Activated T-cell treated with anti-CD3 and anti-CD28 coated beads, Interleukin-2, amount 50 U/mL, for 24 hours (primary cell): ENCODE measurements around the gene RUSC1.
A peak's percentile ranks its signal among the peaks of the same experiment; 100 is the strongest.
"Not testable (repeated sequence)": the region's sequence is repeated elsewhere in the genome, so short reads cannot be mapped to it uniquely, and the experiment has no call there.

Experiments used
- DNase-seq: peaks from one replicate; pipeline ENCODE4 v3.0.0-alpha.2; 2020
- H3K27ac Mint-ChIP-seq: 2 replicates; pipeline ENCODE4 v1.8.0; 2020; ENCODE audit warnings: mild to moderate bottlenecking, mixed read lengths
- H3K27me3 Mint-ChIP-seq: 2 replicates; pipeline ENCODE4 v1.8.0; 2020; ENCODE audit warnings: mixed read lengths
- H3K36me3 Mint-ChIP-seq: 2 replicates; pipeline ENCODE4 v1.8.0; 2020; ENCODE audit warnings: low read depth, mixed read lengths
- H3K4me1 Mint-ChIP-seq: 2 replicates; pipeline ENCODE4 v1.8.0; 2020; ENCODE audit warnings: low read depth, mixed read lengths
- H3K4me3 Mint-ChIP-seq: 2 replicates; pipeline ENCODE4 v1.8.0; 2020; ENCODE audit warnings: mild to moderate bottlenecking, moderate library complexity, mixed read lengths
- H3K9me3 Mint-ChIP-seq: 2 replicates; pipeline ENCODE4 v1.8.0; 2020; ENCODE audit warnings: mixed read lengths

RUSC1 gene

GRCh38 chr1:155324717-155325602, 4.3 kb downstream of the RUSC1 start:
- no peaks in the 10 kb centered on the region for H3K27me3 Mint-ChIP-seq
- H3K4me3 Mint-ChIP-seq: peak overlapping the region; percentile 82

GRCh38 chr1:155325603-155325893, 4.9 kb downstream of the RUSC1 start:
- Mint-ChIP-seq H3K9me3 (no peaks in the 10 kb centered on the region), H3K27ac (peak overlapping the region; percentile 69), H3K27me3 (no peaks in the 10 kb centered on the region), H3K4me1 (peaks cover 37% of the 10 kb centered on the region), H3K36me3 (peaks cover 53% of the 10 kb centered on the region), H3K4me3 (peak overlapping the region; percentile 82)
- peak; percentile 35 for DNase-seq

More at GRCh38 chr1:155324717-155325602, 4.3 kb downstream of the RUSC1 start:
- DNase-seq: no peak
- Mint-ChIP-seq H3K4me1 (peaks cover 42% of the 10 kb centered on the region), H3K9me3 (no peaks in the 10 kb centered on the region), H3K27ac (peak overlapping the region; percentile 91), H3K36me3 (peaks cover 53% of the 10 kb centered on the region)

GRCh38 chr1:155326020-155326526, 5.4 kb downstream of the RUSC1 start:
- Mint-ChIP-seq H3K4me1 (peaks cover 32% of the 10 kb centered on the region), H3K36me3 (peaks cover 55% of the 10 kb centered on the region), H3K27ac (peak overlapping the region; percentile 69), H3K4me3 (peak overlapping the region; percentile 82), H3K27me3 (no peaks in the 10 kb centered on the region), H3K9me3 (no peaks in the 10 kb centered on the region)
- no peak for DNase-seq

- H3K27me3 Mint-ChIP-seq: no peaks in the 10 kb centered on the region
- peaks cover 54% of the 10 kb centered on the region for H3K36me3 Mint-ChIP-seq
- DNase-seq: peak; percentile 27
- H3K27ac Mint-ChIP-seq: no peak overlapping the region
- peaks cover 27% of the 10 kb centered on the region for H3K4me1 Mint-ChIP-seq
- H3K4me3 Mint-ChIP-seq: no peak overlapping the region
- H3K9me3 Mint-ChIP-seq: no peaks in the 10 kb centered on the region
Observed at GRCh38 chr1:155326631-155327037, 5.9 kb downstream of the RUSC1 start.

GRCh38 chr1:155327981-155328380, 7.3 kb downstream of the RUSC1 start:
- Mint-ChIP-seq H3K27me3 (no peaks in the 10 kb centered on the region), H3K9me3 (no peaks in the 10 kb centered on the region), H3K36me3 (peaks cover 46% of the 10 kb centered on the region), H3K4me1 (peaks cover 17% of the 10 kb centered on the region), H3K4me3 (no peak overlapping the region), H3K27ac (peak overlapping the region; percentile 59)
- DNase-seq: peak; percentile 26

GRCh38 chr1:155328856-155329255, 8.2 kb downstream of the RUSC1 start:
- peaks cover 54% of the 10 kb centered on the region for H3K36me3 Mint-ChIP-seq
- H3K27me3 Mint-ChIP-seq, DNase-seq, H3K9me3 Mint-ChIP-seq, H3K4me3 Mint-ChIP-seq: not testable (repeated sequence)
- peaks cover 17% of the 10 kb centered on the region for H3K4me1 Mint-ChIP-seq
- peak overlapping the region; percentile 69 for H3K27ac Mint-ChIP-seq

- peak; percentile 30 for DNase-seq
- Mint-ChIP-seq H3K27ac (peak overlapping the region; percentile 76), H3K27me3 (no peaks in the 10 kb centered on the region), H3K4me3 (no peak overlapping the region), H3K9me3 (no peaks in the 10 kb centered on the region), H3K36me3 (peaks cover 60% of the 10 kb centered on the region), H3K4me1 (peaks cover 17% of the 10 kb centered on the region)
Observed at GRCh38 chr1:155329980-155330598, 9.4 kb downstream of the RUSC1 start.

GRCh38 chr1:155334962-155335361, 14.3 kb downstream of the RUSC1 start:
- H3K27me3 Mint-ChIP-seq: no peaks in the 10 kb centered on the region
- H3K27ac Mint-ChIP-seq: peak overlapping the region; percentile 41
- peaks cover 1% of the 10 kb centered on the region for H3K4me1 Mint-ChIP-seq
- no peak for DNase-seq
- H3K36me3 Mint-ChIP-seq: peaks cover 77% of the 10 kb centered on the region
- H3K9me3 Mint-ChIP-seq: no peaks in the 10 kb centered on the region
- no peak overlapping the region for H3K4me3 Mint-ChIP-seq

GRCh38 chr1:155339515-155340097, 18.9 kb downstream of the RUSC1 start:
- peaks cover 91% of the 10 kb centered on the region for H3K36me3 Mint-ChIP-seq

GRCh38 chr1:155342842-155343241, 22.1 kb downstream of the RUSC1 start:
- DNase-seq: no peak
- no peak overlapping the region for H3K4me3 Mint-ChIP-seq
- no peaks in the 10 kb centered on the region for H3K27me3 Mint-ChIP-seq
- peak overlapping the region; percentile 27 for H3K27ac Mint-ChIP-seq
- H3K4me1 Mint-ChIP-seq: no peaks in the 10 kb centered on the region
- peaks cover 92% of the 10 kb centered on the region for H3K36me3 Mint-ChIP-seq
- H3K9me3 Mint-ChIP-seq: no peaks in the 10 kb centered on the region

More at GRCh38 chr1:155339515-155340097, 18.9 kb downstream of the RUSC1 start:
- no peaks in the 10 kb centered on the region for H3K4me1 Mint-ChIP-seq
- no peaks in the 10 kb centered on the region for H3K27me3 Mint-ChIP-seq
- no peaks in the 10 kb centered on the region for H3K9me3 Mint-ChIP-seq
- H3K4me3 Mint-ChIP-seq: no peak overlapping the region
- DNase-seq: no peak
- H3K27ac Mint-ChIP-seq: peak overlapping the region; percentile 64

GRCh38 chr1:155352631-155353030, 31.9 kb downstream of the RUSC1 start:
- Mint-ChIP-seq H3K36me3 (peaks cover 80% of the 10 kb centered on the region), H3K9me3 (no peaks in the 10 kb centered on the region), H3K4me1 (no peaks in the 10 kb centered on the region), H3K4me3 (no peak overlapping the region), H3K27ac (peak overlapping the region; percentile 44), H3K27me3 (no peaks in the 10 kb centered on the region)
- no peak for DNase-seq

GRCh38 chr1:155360051-155360450, 39.4 kb downstream of the RUSC1 start:
- Mint-ChIP-seq H3K36me3 (peaks cover 62% of the 10 kb centered on the region), H3K4me3 (no peak overlapping the region), H3K27me3 (no peaks in the 10 kb centered on the region), H3K4me1 (no peaks in the 10 kb centered on the region), H3K27ac (no peak overlapping the region), H3K9me3 (no peaks in the 10 kb centered on the region)
- DNase-seq: no peak

- Mint-ChIP-seq H3K4me1 (peaks cover 1% of the 10 kb centered on the region), H3K27ac (no peak overlapping the region), H3K36me3 (peaks cover 66% of the 10 kb centered on the region), H3K27me3 (no peaks in the 10 kb centered on the region), H3K9me3 (no peaks in the 10 kb centered on the region), H3K4me3 (no peak overlapping the region)
- no peak for DNase-seq
Observed at GRCh38 chr1:155379180-155379579, 58.5 kb downstream of the RUSC1 start.

- Mint-ChIP-seq H3K4me1 (peaks cover 1% of the 10 kb centered on the region), H3K36me3 (peaks cover 66% of the 10 kb centered on the region), H3K4me3 (no peak overlapping the region), H3K27me3 (no peaks in the 10 kb centered on the region), H3K27ac (peak overlapping the region; percentile 44), H3K9me3 (no peaks in the 10 kb centered on the region)
- no peak for DNase-seq
Observed at GRCh38 chr1:155379631-155380090, 59.0 kb downstream of the RUSC1 start.
